Neural progenitor cell (in vitro differentiated cells): ENCODE results near the gene DCST2. TPM values are rescaled to one million over a fixed set of nuclear protein-coding genes. Genes with fewer than 3 reads are reported as not detected.

Experiments
- DNase-seq: peaks from one replicate; pipeline ENCODE4 v3.0.0-alpha.2; 2016; ENCODE audit warnings: low spot score
- H2AFZ ChIP-seq: fragments of 200-600 bp; sonication (generic); replicated peaks from 2 replicates; pipeline ENCODE4 v1.6.1; 2016; ENCODE audit warnings: antibody characterized with exemption
- H3F3A ChIP-seq: fragments of 200-600 bp; sonication (generic); 2 replicates; pipeline ENCODE4 v1.6.1; 2016; ENCODE audit warnings: antibody characterized with exemption, low read depth
- H3K27ac ChIP-seq: fragments of 200-600 bp; sonication (generic); 2 replicates; pipeline ENCODE4 v1.5.1; 2016; ENCODE audit warnings: mild to moderate bottlenecking
- H3K27me3 ChIP-seq: fragments of 200-600 bp; sonication (generic); 2 replicates; pipeline ENCODE4 v1.6.1; 2016; ENCODE audit warnings: mild to moderate bottlenecking, moderate library complexity
- H3K36me3 ChIP-seq: fragments of 200-600 bp; sonication (generic); 2 replicates; pipeline ENCODE4 v1.5.1; 2016
- H3K4me1 ChIP-seq: fragments of 200-600 bp; sonication (generic); 2 replicates; pipeline ENCODE4 v1.6.1; 2016; ENCODE audit warnings: mixed run types
- H3K4me2 ChIP-seq: fragments of 200-600 bp; sonication (generic); 2 replicates; pipeline ENCODE4 v1.6.1; 2016
- H3K4me3 ChIP-seq: fragments of 200-600 bp; sonication (generic); 2 replicates; pipeline ENCODE4 v1.5.1; 2016
- H3K79me2 ChIP-seq: fragments of 200-600 bp; sonication (generic); 2 replicates; pipeline ENCODE4 v1.6.1; 2016; ENCODE audit warnings: low read depth
- H3K9ac ChIP-seq: fragments of 200-600 bp; sonication (generic); 2 replicates; pipeline ENCODE4 v1.6.1; 2016
- H3K9me3 ChIP-seq: fragments of 200-600 bp; sonication (generic); 2 replicates; pipeline ENCODE4 v1.5.1; 2016; ENCODE audit warnings: low read depth
- H4K20me1 ChIP-seq: fragments of 200-600 bp; sonication (generic); 2 replicates; pipeline ENCODE4 v1.6.1; 2016; ENCODE audit warnings: low read depth
- H3K27ac Mint-ChIP-seq: 3 replicates; pipeline ENCODE4 v1.8.0; 2021; ENCODE audit warnings: mixed read lengths
- H3K27me3 Mint-ChIP-seq: 2 replicates; pipeline ENCODE4 v1.8.0; 2022; ENCODE audit warnings: low read depth, mild to moderate bottlenecking, inconsistent platforms, moderate library complexity, mixed read lengths; ENCODE audit not compliant: insufficient read depth
- H3K36me3 Mint-ChIP-seq: 3 replicates; pipeline ENCODE4 v1.8.0; 2021; ENCODE audit warnings: mixed read lengths
- H3K4me1 Mint-ChIP-seq: 3 replicates; pipeline ENCODE4 v1.8.0; 2021; ENCODE audit warnings: mixed read lengths
- H3K4me3 Mint-ChIP-seq: 3 replicates; pipeline ENCODE4 v1.8.0; 2021; ENCODE audit warnings: mild to moderate bottlenecking, moderate library complexity, mixed read lengths
- H3K9me3 Mint-ChIP-seq: 3 replicates; pipeline ENCODE4 v1.8.0; 2020; ENCODE audit warnings: mixed read lengths
- CTCF ChIP-seq: fragments of 200-600 bp; sonication (generic); IDR thresholded peaks from 2 replicates; pipeline ENCODE4 v1.5.1; 2017; ENCODE audit warnings: antibody characterized with exemption, mild to moderate bottlenecking
- EZH2 ChIP-seq: fragments of 200-600 bp; sonication (generic); IDR thresholded peaks from 2 replicates; pipeline ENCODE4 v1.6.1; 2017; ENCODE audit warnings: antibody characterized with exemption, mild to moderate bottlenecking, moderate library complexity
- EZH2phosphoT487 ChIP-seq: fragments of 200-600 bp; sonication (generic); IDR thresholded peaks from 2 replicates; pipeline ENCODE4 v1.6.1; 2017; ENCODE audit warnings: antibody characterized with exemption
- total RNA-seq: library from RNA; depleted of rRNA; stranded (reverse); fragments of >200 nt; gene quantifications from 2 replicates; pipeline ENCODE4 v1.2.3, GENCODE V29; 2015; ENCODE audit warnings: low replicate concordance

The DCST2 gene
- total RNA-seq, 1 donor from 2014 or later: 1.8 TPM

DNA sequence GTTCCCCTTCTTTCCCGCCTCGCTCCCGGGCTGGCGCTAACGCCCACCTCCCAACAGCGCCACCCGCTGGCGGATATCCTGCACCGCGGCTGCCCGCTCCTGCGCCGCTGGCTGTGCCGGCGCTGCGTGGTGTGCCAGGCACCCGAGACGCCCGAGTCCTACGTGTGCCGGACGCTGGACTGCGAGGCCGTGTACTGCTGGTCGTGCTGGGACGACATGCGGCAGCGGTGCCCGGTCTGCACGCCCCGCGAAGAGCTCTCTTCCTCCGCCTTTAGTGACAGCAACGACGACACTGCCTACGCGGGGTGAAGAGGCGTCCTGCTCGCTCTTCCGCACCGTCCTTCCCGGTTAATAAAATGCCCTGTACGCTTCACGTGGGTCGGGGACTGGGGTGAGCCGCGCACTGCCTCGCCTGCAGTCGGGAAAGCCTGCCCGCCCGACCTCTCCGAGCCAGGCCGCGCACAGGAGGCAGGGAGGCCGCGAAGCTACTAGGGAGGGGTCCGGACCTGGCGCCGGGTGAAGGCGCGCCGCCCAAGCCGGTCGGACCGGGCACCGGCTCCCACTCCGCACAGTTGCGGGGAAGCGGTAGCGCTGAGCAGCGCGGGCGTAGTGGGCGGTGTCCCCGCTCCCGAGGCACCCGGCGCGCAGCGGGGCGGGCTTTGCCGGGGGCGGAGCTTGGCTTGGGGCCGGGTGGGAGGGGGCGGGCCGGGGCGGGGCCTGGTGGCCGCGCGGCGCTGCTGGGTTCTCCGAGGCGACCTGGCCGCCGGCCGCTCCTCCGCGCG, 17.2 kb upstream of the DCST2 start, which contains the start of gene ADAM15:
Gene ADAM15 (plus strand): TSS at position 757 of the 782 bp plus-strand sequence. CDS start 71 bp downstream, outside the sequence.
- Histone ChIP-seq H3K36me3 (no peaks in the 10 kb centered on the region), H3K4me1 (peaks cover 16% of the 10 kb centered on the region), H3K27ac (no peak within 1 kb of the TSS), H3K9me3 (no peaks in the 10 kb centered on the region), H3K4me3 (peak within 1 kb of the TSS; percentile 72), H3K79me2 (no peaks in the 10 kb centered on the region), H4K20me1 (peaks cover 16% of the 10 kb centered on the region), H2AFZ (peak within 1 kb of the TSS; percentile 86), H3K27me3 (peaks cover 20% of the 10 kb centered on the region), H3K9ac (no peak within 1 kb of the TSS), H3K4me2 (peak within 1 kb of the TSS; percentile 89), H3F3A (peaks cover 25% of the 10 kb centered on the region)
- peak within 1 kb of the TSS; percentile 94 for H3K27ac Mint-ChIP-seq
- peaks cover 9% of the 10 kb centered on the region for H3K27me3 Mint-ChIP-seq
- H3K4me1 Mint-ChIP-seq: peaks cover 44% of the 10 kb centered on the region
- peak within 1 kb of the TSS; percentile 90 for H3K4me3 Mint-ChIP-seq
- DNase-seq: peak; percentile 95
- no peaks in the 10 kb centered on the region for H3K36me3 Mint-ChIP-seq
- no peaks in the 10 kb centered on the region for H3K9me3 Mint-ChIP-seq
- TF ChIP-seq EZH2phosphoT487: peak; percentile 30
- TF ChIP-seq EZH2: no peak
- peak; percentile 92 for TF ChIP-seq CTCF

DNA sequence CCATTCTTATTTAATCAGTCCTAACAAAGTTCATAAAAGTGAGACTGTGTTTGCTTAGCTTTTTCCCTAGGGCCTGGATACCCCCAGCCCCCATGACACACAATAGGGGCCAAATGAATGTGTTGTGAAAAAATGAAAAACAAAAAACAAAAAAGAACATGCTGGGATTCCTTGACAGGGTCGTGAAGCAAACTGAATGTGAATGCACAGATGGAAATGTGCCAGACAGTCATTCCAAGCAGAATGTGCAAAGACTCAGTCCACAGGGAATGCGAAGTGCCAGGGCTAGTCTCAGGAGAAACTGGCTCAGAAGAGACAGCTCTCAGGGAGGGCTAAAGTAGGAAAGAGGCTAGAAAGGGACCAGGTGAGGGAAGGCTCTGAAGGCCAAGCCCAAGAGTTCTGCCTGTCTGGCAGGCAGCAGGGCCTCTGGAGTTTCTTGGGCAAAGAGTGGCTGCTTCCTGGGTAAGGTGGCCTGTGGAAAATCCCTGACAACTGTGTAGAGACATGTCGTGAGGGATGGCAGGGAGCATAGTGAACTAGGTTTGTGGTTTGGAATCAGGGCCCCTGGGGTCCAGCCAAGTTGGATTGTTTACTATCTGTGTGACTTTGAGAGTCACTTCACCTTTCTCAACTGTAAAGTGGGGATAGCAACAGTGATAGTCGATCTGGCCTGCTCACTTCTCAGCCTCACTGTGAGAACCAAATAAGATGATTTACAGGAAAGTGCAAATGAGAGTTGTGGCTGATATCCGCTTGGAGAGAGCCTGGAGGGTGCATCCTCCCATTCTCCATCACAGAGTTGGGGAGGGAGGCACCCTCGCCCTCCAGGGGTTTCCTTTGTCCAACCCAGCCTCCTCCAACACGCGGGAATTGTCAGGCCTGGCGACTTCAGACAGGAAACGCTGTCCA, 16.3 kb upstream of the DCST2 start:
- no peak for DNase-seq
- Mint-ChIP-seq H3K9me3 (no peaks in the 10 kb centered on the region), H3K36me3 (no peaks in the 10 kb centered on the region), H3K27ac (peak overlapping the region; percentile 94), H3K27me3 (peaks cover 9% of the 10 kb centered on the region), H3K4me3 (peak overlapping the region; percentile 90), H3K4me1 (peaks cover 51% of the 10 kb centered on the region)
- Histone ChIP-seq H3K9me3 (no peaks in the 10 kb centered on the region), H3K79me2 (no peaks in the 10 kb centered on the region), H3K27me3 (peaks cover 20% of the 10 kb centered on the region), H3K9ac (no peak overlapping the region), H2AFZ (no peak overlapping the region), H3K36me3 (no peaks in the 10 kb centered on the region), H3K4me3 (peak overlapping the region; percentile 72), H3K4me2 (peak overlapping the region; percentile 89), H3K27ac (no peak overlapping the region), H3F3A (peaks cover 25% of the 10 kb centered on the region), H4K20me1 (peaks cover 16% of the 10 kb centered on the region), H3K4me1 (peaks cover 16% of the 10 kb centered on the region)
- TF ChIP-seq EZH2phosphoT487: no peak
- TF ChIP-seq EZH2: no peak
- TF ChIP-seq CTCF: no peak

- Mint-ChIP-seq H3K4me1 (peaks cover 62% of the 10 kb centered on the region), H3K27ac (no peak overlapping the region)
- H3K4me1 ChIP-seq: peaks cover 20% of the 10 kb centered on the region
Measured at GRCh38 chr1:155048449-155049334, 15.1 kb upstream of the DCST2 start.

More at GRCh38 chr1:155048449-155049334, 15.1 kb upstream of the DCST2 start:
- Histone ChIP-seq H2AFZ (no peak overlapping the region), H3K4me2 (no peak overlapping the region), H3F3A (peaks cover 25% of the 10 kb centered on the region), H3K36me3 (no peaks in the 10 kb centered on the region), H3K4me3 (no peak overlapping the region), H4K20me1 (peaks cover 16% of the 10 kb centered on the region), H3K27me3 (peaks cover 20% of the 10 kb centered on the region), H3K9ac (no peak overlapping the region), H3K27ac (no peak overlapping the region), H3K9me3 (no peaks in the 10 kb centered on the region), H3K79me2 (no peaks in the 10 kb centered on the region)
- H3K27me3 Mint-ChIP-seq: peaks cover 10% of the 10 kb centered on the region
- TF ChIP-seq EZH2phosphoT487 (no peak), CTCF (no peak), EZH2 (no peak)
- H3K9me3 Mint-ChIP-seq: no peaks in the 10 kb centered on the region
- peak overlapping the region; percentile 90 for H3K4me3 Mint-ChIP-seq
- DNase-seq: no peak
- no peaks in the 10 kb centered on the region for H3K36me3 Mint-ChIP-seq
